ENCODE data around the gene BSN. TPM values are rescaled to one million over a fixed set of nuclear protein-coding genes. Genes with fewer than 3 reads are reported as not detected.

The BSN gene
- polyA plus RNA-seq, 4 donors = 1.0 to 2.4 (median 1.4) TPM

DNA sequence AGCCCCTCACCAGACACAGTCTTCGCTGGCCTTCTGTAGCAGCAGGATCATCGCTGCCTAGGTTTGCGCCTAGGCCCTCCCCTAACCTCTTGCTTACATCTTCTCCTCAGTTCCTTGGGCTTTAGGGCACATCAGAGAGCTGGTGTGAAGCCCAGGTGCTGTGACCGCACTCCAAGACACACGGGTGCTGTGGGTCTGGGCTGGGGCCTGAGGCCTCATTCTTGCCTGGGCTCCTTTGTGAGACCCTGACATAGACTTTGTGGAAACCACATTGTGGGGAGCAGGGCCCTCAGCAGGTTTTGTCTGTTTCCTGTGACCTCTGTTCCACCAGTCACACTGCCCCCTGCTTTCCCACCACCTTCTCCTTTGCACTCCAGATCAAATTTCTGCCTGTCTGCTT, 157.2 kb downstream of the BSN start:
- DNase-seq (ENCODE audit: low read depth in 4 of 4, low spot score in 2 of 4) = no peak

DNA sequence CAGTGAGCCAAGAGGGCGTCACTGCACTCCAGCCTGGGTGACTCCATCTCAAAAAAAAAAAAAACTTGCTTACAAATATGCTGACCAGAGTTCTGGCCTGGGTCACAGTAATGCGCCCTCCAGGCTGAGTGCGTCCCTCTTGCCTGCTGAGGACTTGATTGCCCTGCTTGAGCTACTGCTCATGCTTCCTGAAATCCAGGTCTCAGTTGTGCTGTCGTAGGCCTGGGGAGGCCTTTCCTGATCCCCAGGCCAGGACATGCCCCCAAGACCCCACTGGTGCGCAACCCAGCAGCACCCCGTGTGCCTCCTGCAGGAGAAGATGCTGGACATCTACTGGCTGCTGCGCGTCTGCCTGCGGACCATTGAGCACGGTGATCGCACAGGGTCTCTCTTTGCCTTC, 157.9 kb downstream of the BSN start:
- no peak for DNase-seq (ENCODE audit: low read depth in 4 of 4, low spot score in 2 of 4)

DNA sequence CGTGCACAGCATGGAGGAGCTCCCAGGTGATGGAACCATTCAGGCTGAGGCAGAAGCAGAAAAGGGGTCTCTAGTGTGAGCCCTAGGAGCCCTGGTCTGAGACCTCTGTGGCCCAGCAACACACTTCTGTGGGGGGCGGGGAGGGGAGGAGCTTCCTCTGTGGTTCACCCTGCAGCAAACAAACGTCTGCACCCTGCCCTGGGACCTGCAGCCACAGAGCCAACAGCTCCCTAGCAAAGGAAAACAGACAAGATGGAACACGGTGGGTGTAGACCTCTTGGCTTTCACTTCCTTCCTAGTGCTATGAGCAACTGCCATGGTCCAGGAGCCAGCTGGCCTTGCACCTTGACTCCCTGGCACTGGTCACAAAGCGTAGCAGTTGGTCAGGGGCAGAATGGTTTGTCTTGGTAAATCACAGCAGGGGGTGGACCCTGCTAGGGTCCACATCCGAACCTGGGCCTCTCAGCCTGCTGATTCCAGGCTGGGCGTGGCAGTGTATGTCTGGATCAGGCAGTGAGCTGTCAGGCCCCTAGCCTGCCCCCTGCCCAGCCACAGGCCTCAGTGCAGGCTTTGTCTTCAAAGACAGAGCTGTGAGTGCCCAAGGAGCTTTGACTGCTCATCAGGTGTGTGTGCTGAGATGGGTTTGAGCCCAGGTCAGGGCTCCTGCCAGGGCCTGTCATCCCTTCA, 158.5 kb downstream of the BSN start:
- DNase-seq (ENCODE audit: low read depth in 4 of 4, low spot score in 2 of 4) = no peak

DNA sequence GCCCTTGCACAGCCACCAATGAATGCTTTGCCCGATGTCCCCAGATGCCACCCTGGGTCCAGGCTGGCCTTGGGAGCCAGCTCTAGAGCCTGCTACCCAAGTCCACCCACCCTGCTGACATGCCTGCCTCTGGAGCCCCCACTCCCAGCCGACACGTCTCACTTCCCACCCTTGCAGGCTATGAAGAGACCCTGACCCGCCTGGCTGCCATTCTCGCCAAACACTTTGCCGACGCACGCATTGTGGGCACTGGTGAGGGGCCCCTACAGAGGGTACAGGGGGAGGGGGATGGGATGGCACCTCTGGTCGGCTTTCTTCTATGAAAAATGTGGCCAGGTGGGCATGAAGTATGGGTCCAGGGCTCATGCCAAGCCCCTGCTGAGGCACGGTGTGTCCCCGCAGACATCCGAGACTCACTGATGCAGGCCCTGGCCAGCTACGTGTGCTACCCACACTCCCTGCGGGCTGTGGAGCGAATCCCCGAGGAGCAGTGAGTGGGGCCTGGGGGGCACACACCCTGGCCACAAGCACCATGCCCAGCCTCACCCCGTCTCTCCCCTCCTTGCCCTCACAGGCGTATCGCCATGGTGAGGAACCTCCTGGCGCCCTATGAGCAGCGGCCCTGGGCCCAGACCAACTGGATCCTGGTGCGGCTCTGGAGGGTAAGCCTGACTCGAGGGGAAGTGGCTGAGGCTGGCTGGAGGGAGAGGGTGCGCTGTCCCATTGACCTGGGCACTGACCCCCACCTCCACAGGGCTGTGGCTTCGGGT, 159.2 kb downstream of the BSN start:
- DNase-seq (ENCODE audit: low read depth in 4 of 4, low spot score in 2 of 4) = no peak

DNA sequence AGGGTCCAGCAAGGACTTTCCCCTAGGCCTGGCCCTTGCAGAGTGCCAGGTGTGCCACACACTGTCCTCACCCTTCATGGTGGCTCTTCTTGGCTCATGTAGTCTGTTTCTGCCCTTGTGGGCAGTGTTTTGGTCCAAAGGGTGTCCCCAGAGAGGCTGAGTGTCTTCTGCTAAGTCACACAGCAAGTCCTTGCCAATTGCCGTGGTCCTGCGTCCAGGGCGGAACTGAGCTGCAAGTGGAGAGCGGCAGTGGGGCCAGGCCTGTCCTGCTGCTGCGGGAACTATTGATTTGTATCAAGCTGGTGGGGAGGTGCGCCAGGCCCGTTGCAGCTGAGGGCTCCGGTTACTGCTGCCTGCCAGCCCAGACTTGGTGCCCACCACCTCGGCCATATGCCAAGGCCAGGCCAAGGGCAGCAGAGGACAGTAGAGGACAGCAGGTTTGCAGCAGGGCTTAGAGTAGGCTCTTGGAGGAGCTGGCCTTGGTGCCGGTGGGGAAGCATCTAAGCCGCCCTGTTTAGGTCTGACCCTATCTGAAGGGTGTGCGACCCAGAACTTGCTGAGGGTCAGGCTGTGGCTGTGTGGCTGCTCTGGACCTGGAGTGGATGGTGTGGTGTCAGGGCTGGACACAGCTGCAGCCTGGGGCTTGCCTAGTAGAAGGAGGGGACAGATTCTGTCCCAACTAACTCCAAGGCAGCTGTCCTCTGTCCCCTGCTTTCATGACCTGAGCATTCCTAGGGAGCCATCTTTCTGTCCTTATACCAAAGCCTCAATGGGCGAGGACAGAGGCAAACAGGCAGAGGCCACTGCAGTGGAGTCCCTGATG, 160.7 kb downstream of the BSN start:
- DNase-seq (ENCODE audit: low read depth in 4 of 4, low spot score in 2 of 4) = no peak

DNA sequence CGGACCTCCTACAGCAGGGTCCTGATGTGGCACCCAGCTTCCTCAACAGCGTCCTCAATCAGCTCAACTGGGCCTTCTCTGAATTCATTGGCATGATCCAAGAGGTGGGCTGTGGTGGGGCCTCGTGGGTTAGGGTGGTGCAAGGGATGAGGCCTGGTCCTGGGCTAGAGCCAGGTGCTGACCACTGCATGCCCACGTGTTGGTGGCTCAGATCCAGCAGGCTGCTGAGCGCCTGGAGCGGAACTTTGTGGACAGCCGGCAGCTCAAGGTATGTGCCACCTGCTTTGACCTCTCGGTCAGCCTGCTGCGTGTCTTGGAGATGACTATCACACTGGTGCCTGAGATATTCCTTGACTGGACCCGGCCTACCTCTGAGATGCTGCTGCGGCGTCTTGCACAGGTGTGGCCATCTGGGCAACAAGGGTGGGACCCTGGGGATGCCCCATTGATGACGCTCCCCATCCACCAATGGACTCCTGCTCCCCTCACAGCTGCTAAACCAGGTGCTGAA, 161.4 kb downstream of the BSN start:
- DNase-seq (ENCODE audit: low read depth in 4 of 4, low spot score in 2 of 4) = no peak

DNA sequence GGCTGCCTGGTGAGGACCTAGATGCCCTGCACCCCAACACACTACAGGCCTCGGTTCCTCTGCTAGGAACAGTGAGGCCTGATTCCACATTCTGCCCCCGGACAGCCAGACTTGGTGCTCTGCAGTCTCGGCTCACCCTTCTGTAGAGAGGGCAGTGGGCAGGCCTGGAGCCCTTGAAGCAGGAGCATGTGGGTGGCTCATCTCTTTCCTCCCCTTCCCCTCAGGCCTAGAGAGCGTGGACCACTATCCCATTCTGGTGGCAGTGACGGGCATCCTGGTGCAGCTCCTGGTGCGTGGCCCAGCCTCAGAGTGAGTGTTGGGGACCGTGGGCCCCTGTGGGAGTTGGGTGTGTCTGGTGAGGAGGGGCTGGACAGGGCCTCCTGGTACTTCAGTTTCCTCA, 161.9 kb downstream of the BSN start:
- DNase-seq (ENCODE audit: low read depth in 4 of 4, low spot score in 2 of 4) = no peak

DNA sequence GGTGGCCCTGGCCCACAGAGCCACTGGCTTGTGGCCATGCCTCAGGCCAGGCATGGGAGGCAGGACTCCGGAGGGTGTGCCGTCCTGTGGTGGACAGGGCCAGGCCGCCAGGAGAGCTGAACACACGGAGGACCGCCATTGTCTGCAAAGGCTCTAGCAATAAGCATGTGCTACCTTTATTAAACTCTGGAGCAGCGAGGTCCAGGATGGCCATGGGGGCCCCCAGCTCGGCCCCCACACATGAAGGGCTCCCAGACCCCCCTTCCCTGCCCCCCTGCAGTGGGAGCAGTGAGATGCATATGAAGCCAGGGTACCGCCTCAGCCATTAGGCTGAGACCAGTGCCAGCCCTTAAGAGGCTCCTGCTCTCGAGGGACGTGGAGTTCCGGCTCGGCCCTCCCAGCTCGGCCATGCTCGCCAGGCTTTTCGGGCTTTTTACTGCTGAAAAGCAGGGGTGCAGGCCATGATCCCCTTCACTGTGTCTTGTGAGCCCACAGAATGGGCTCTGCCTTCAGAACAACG, 162.5 kb downstream of the BSN start:
- DNase-seq (ENCODE audit: low read depth in 4 of 4, low spot score in 2 of 4) = no peak

DNA sequence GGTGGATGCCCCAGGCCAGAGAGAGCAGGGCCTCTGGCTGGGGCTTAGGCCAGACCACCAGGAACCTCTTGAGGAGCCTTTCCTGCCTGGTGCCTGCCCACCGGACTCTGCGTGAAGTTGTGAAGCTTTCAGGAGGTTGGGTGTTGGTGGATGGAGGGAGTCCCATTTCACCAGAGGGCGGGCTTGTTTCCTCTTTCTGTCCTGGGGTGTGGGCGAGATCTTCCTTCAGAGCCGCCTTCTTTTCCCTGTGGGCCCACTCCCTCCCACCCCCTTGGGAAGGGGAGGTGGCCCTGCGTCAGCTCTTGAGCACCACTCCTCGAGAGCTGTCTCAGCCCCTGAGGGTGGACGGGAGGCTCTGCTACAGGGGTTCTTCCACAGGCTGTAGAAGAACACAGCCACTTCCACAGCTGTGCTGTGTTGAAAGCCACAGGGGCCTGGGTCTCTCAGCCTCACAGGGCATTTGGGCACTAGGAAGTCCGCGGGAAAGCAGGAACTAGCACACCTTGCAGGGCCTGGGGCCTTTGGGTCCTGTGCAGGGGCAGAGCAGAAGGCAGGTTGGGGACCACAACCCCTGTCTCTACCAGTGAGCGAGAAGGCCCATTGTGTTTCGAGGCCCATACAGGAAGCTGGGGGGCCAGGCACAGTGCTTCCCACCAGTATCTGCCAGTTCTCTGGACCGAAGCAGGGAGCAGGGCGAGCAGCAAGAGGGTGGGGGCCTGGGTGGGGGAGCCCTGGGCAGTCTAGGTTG, 163.1 kb downstream of the BSN start:
- no peak for DNase-seq (ENCODE audit: low read depth in 4 of 4, low spot score in 2 of 4)

DNA sequence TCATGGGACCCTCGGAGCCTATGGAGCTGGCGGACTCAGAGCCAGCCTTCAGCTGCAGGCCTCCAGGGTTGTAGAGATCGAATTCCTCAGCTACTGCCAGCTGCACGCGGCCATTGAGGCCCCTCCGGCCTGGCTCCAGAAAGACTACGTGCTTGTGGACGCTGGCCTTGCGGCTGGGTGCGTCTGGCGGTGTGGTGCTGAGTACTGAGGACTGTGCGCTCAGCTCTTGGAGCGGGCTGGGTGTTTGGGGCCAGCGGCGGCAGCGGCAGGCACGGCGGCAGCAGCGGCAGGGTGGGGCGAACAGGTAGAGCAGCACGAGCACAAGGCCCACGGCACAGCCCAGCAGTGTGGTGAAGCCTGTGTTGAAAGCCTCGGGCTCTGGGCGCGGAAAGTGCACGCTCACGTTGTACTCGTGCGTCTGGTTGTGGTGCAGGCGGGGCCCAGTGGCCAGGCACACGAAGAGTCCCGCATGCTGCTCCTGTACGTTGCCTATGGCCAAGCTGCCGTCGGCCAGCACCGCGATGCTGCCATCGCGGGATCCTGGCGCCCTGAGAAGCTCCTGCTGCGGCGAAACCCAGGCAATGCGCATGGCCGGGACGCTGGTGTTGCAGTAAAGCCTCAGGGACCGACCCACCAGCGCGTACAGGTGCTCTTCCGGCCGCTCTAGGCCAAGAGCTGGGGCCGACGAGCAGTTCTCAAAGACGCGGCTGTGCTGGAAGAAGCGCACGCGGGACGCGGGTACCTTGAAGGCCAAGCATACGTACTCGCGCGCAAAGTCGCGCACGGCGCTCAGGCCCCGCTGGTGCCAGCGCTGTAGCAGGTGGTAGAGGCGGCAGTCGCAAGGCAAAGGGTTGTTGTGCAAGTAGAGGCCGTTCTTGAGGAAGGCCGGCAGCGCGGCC, 163.9 kb downstream of the BSN start:
- DNase-seq (ENCODE audit: low read depth in 4 of 4, low spot score in 2 of 4) = no peak

DNA sequence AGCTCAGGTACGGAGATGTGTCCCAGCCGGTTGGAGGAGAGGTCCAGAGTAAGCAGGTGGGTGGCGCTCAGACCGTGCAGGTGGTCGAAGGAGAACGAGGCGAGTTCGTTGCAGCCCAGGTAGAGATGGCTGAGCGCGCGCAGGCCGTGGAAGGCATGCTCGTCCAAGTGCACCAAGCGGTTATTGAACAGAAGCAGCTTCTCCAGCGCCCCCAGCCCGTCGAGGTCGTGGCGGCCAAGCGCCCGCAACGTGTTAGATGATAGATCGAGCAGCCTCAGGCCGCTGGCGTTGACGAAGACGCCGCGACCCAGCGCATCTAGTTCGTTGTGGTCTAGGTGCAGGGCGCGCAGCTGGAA, 164.6 kb downstream of the BSN start:
- DNase-seq (ENCODE audit: low read depth in 4 of 4, low spot score in 2 of 4) = no peak

DNA sequence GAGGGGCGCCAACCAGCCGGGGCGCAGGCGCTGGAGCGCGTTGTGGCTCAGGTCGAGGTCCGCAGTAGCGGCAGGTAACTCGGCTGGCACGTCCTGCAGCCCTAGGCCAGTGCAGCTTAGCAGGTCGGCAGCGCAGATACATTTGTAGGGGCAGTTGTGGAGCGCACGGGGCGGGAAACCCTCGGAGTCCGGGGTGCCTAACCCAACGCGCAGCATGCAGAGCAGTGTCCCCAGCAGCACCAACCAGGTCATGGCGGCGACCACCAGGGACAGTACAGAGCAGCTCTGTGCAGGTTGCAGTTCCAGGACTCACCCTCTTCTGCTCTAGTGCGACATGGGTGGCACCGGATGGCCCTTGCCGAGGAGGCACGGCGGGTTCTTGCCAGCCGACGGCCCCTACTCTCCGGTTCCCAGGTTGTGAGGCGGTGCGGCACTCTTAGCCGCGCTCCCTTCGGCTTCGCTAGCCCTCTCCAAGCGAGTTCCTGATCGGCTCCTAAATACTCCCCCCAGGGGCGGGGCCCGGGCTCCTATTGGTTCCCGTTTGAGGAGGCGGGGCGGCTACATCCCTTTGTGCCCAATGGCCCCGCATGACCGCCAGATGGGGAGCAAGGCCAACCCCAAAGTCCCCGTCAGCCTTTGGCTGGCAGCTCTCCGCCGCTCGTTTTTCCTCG, 165.1 kb downstream of the BSN start, which contains the start of gene AMIGO3:
Gene AMIGO3, minus strand, starts transcription at position 471 of the 671 bp plus-strand sequence. Its CDS starts 219 bp downstream, at position 252.
- peak; percentile 74 to 86 (median 82) for DNase-seq (ENCODE audit: low read depth in 4 of 4, low spot score in 2 of 4)

Other genes with a start within 250 kb of the BSN start
- gene USP4, start 214.4 kb upstream of the BSN start, polyA plus RNA-seq (ENCODE audit: insufficient read length in 4 of 4) = 10 to 100 TPM; 54.5 to 77.4 (median 67.3) TPM
- gene GPX1, start 196.1 kb upstream of the BSN start, polyA plus RNA-seq (ENCODE audit: insufficient read length in 4 of 4) = 100 to 1,000 TPM; 114 to 216 (median 160) TPM
- 100 to 1,000 TPM; 479 to 517 (median 507) TPM for gene RHOA, start 142.5 kb upstream of the BSN start, polyA plus RNA-seq (ENCODE audit: insufficient read length in 4 of 4)
- gene TCTA, start 142.1 kb upstream of the BSN start, polyA plus RNA-seq (ENCODE audit: insufficient read length in 4 of 4) = 10 to 100 TPM; 31.8 to 36.0 (median 35.5) TPM
- 10 to 100 TPM; 32.4 to 47.9 (median 39.4) TPM for gene AMT, start 132.0 kb upstream of the BSN start, polyA plus RNA-seq (ENCODE audit: insufficient read length in 4 of 4)
- gene NICN1, start 125.2 kb upstream of the BSN start, polyA plus RNA-seq (ENCODE audit: insufficient read length in 4 of 4) = 10 to 100 TPM; 19.7 to 29.0 (median 22.5) TPM
- gene DAG1, start 84.2 kb upstream of the BSN start, polyA plus RNA-seq (ENCODE audit: insufficient read length in 4 of 4) = 100 to 1,000 TPM in 3 of 4 donors, 10 to 100 TPM in 1; 98.2 to 125 (median 114) TPM
- 100 to 1,000 TPM; 136 to 159 (median 151) TPM for gene APEH, start 119.9 kb downstream of the BSN start, polyA plus RNA-seq (ENCODE audit: insufficient read length in 4 of 4)
- 100 to 1,000 TPM; 107 to 397 (median 172) TPM for gene MST1, start 135.0 kb downstream of the BSN start, polyA plus RNA-seq (ENCODE audit: insufficient read length in 4 of 4)
- 10 to 100 TPM; 32.1 to 45.3 (median 39.0) TPM for gene RNF123, start 135.1 kb downstream of the BSN start, polyA plus RNA-seq (ENCODE audit: insufficient read length in 4 of 4)
- 1 to 10 TPM; 1.0 to 2.5 (median 2.1) TPM for gene AMIGO3, start 165.2 kb downstream of the BSN start, polyA plus RNA-seq (ENCODE audit: insufficient read length in 4 of 4)
- gene GMPPB, start 169.5 kb downstream of the BSN start, polyA plus RNA-seq (ENCODE audit: insufficient read length in 4 of 4) = 10 to 100 TPM; 11.4 to 19.2 (median 18.1) TPM
- gene IP6K1, start 232.1 kb downstream of the BSN start, polyA plus RNA-seq (ENCODE audit: insufficient read length in 4 of 4) = 10 to 100 TPM; 43.3 to 54.8 (median 53.4) TPM
- gene CDHR4, start 245.4 kb downstream of the BSN start, polyA plus RNA-seq (ENCODE audit: insufficient read length in 4 of 4) = under 1 TPM in 1 of 4 donors, not detected in 3; 0.16 TPM
- gene INKA1, start 248.8 kb downstream of the BSN start, polyA plus RNA-seq (ENCODE audit: insufficient read length in 4 of 4) = 10 to 100 TPM in 3 of 4 donors, 1 to 10 TPM in 1; 8.8 to 18.4 (median 12.7) TPM